ENCODE measurements around the gene CPE. TPM values are rescaled to one million over a fixed set of nuclear protein-coding genes. Genes with fewer than 3 reads are reported as not detected.

The CPE gene
- total RNA-seq, 3 donors from 2014 or later (not counting 1 experiment from before 2014, with no cell fraction given) = not detected

DNA sequence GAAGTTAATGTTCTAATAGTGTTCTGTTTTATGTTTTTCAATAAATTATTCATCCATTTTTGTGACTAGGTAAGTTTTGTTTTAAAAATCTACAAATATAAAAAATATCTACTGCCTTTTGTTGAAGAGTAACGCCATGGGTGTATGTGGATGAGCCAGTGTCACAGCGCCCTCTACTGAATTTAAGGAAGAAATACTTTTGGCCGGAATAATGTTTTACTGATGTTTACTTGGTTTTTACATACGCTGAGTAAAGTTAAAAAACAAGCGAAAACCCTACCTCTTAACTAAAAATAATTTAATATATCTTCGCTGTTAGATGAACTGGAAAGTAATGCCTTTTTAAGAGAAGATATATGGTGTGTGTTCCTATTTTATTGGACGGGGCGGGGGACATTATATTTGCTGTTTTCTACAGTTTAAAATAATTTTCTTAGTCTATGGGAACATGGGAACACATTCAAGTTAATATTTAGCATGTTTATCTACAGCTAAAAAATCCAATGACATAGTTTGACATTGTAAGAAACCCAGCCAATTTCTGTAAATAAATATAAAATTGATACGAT, 86.1 kb downstream of the CPE start:
- TF ChIP-seq, protein P1, sequence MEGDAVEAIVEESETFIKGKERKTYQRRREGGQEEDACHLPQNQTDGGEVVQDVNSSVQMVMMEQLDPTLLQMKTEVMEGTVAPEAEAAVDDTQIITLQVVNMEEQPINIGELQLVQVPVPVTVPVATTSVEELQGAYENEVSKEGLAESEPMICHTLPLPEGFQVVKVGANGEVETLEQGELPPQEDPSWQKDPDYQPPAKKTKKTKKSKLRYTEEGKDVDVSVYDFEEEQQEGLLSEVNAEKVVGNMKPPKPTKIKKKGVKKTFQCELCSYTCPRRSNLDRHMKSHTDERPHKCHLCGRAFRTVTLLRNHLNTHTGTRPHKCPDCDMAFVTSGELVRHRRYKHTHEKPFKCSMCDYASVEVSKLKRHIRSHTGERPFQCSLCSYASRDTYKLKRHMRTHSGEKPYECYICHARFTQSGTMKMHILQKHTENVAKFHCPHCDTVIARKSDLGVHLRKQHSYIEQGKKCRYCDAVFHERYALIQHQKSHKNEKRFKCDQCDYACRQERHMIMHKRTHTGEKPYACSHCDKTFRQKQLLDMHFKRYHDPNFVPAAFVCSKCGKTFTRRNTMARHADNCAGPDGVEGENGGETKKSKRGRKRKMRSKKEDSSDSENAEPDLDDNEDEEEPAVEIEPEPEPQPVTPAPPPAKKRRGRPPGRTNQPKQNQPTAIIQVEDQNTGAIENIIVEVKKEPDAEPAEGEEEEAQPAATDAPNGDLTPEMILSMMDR (IDR thresholded peaks at IDR 0.05) = peak; percentile 89
- H3K4me3 Mint-ChIP-seq = no peak overlapping the region
- Histone ChIP-seq H3K27me3 (ENCODE audit: control insufficient read depth, insufficient read depth, low read length) (no peaks in the 10 kb centered on the region), H3K4me3 (ENCODE audit: low read length) (no peak overlapping the region), H3K9me3 (ENCODE audit: control insufficient read depth, insufficient read depth, low read length) (no peaks in the 10 kb centered on the region), H3K36me3 (ENCODE audit: control insufficient read depth, insufficient read depth, low read length) (no peaks in the 10 kb centered on the region), H3K27ac (ENCODE audit: low read length) (no peak overlapping the region), H3K4me1 (ENCODE audit: control insufficient read depth, insufficient read depth, low read length) (no peaks in the 10 kb centered on the region)
- H3K9me3 Mint-ChIP-seq = no peaks in the 10 kb centered on the region
- no peak overlapping the region for H3K27ac Mint-ChIP-seq
- ATAC-seq = peak; percentile 57 to 64 (median 64)
- H3K36me3 Mint-ChIP-seq = no peaks in the 10 kb centered on the region
- H3K4me1 Mint-ChIP-seq = no peaks in the 10 kb centered on the region
- 70% methylated on average over 2 of the region's 9 CpGs for WGBS (ENCODE audit: insufficient coverage)
- peak in 1 of 2 donors; percentile 73 for DNase-seq
- intact Hi-C loops (cut with micrococcal nuclease) = loop anchor here (1.0 to 10.0 kb wide), 2 partner anchors 110 to 334 kb away; no protein-coding TSS in a partner anchor
- no peaks in the 10 kb centered on the region for H3K27me3 Mint-ChIP-seq (ENCODE audit: low read depth in 2 of 2)

- intact Hi-C loops (cut with micrococcal nuclease) = no loop called here
- Histone ChIP-seq H3K27me3 (ENCODE audit: control insufficient read depth, insufficient read depth, low read length) (no peaks in the 10 kb centered on the region), H3K36me3 (ENCODE audit: control insufficient read depth, insufficient read depth, low read length) (no peaks in the 10 kb centered on the region), H3K27ac (ENCODE audit: low read length) (no peak overlapping the region), H3K9me3 (ENCODE audit: control insufficient read depth, insufficient read depth, low read length) (peaks cover 2% of the 10 kb centered on the region), H3K4me3 (ENCODE audit: low read length) (no peak overlapping the region), H3K4me1 (ENCODE audit: control insufficient read depth, insufficient read depth, low read length) (no peaks in the 10 kb centered on the region)
- no peak overlapping the region for H3K4me3 Mint-ChIP-seq
- TF ChIP-seq, protein P1 (IDR thresholded peaks at IDR 0.05) = no peak
- peaks cover 0 to 7% of the 10 kb centered on the region in 2 donors for H3K27me3 Mint-ChIP-seq (ENCODE audit: low read depth in 2 of 2)
- no peak overlapping the region for H3K27ac Mint-ChIP-seq
- no peaks in the 10 kb centered on the region for H3K4me1 Mint-ChIP-seq
- H3K9me3 Mint-ChIP-seq = peaks cover 2 to 3% of the 10 kb centered on the region in 2 donors
- no peak for DNase-seq
- 77% methylated on average over 2 of the region's 2 CpGs for WGBS (ENCODE audit: insufficient coverage)
- no peaks in the 10 kb centered on the region for H3K36me3 Mint-ChIP-seq
- ATAC-seq = no peak
These were observed 91.2 kb downstream of the CPE start for GRCh38 chr4:165470009-165470408.

DNA sequence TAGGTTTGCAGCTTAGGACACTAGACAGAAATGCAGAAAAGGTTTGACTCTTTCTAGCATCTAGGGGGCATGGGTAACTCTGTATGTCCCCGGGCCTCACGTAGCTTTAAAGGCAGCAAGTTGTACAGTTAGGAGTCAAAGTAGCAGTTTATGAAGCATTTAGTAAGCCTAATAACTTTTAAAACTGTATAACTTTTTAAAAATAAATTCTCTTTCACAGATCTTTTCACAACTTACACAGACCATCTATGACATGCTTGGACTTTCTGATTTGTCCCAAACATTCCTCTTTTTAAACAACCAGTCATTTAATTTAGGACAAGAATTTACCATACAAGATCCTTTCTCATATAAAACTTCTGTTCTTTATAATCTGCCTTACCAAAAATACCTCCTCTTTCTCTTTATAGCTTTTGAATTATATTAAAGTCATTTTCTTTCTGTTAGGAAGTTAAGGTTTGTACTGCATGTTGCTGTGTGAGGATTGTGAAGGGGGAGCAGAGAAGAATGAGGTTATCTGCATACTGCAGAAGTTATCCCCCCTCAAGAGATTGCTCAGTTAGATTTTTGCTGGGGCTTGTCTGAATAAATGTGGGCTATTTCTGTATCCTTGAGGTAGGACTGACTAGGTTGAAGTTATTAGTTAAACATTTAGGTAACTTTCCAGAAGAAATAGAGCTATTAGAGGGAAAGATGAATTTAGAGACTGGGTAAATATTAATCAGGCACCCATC, 94.3 kb downstream of the CPE start:
- H3K4me3 Mint-ChIP-seq = no peak overlapping the region
- intact Hi-C loops (cut with micrococcal nuclease) = no loop called here
- TF ChIP-seq, protein P1 (IDR thresholded peaks at IDR 0.05) = no peak
- Histone ChIP-seq H3K27ac (ENCODE audit: low read length) (no peak overlapping the region), H3K4me3 (ENCODE audit: low read length) (no peak overlapping the region), H3K9me3 (ENCODE audit: control insufficient read depth, insufficient read depth, low read length) (peaks cover 2% of the 10 kb centered on the region), H3K36me3 (ENCODE audit: control insufficient read depth, insufficient read depth, low read length) (no peaks in the 10 kb centered on the region), H3K4me1 (ENCODE audit: control insufficient read depth, insufficient read depth, low read length) (no peaks in the 10 kb centered on the region), H3K27me3 (ENCODE audit: control insufficient read depth, insufficient read depth, low read length) (no peaks in the 10 kb centered on the region)
- DNase-seq (no peak), ATAC-seq (no peak)
- H3K27ac Mint-ChIP-seq = no peak overlapping the region
- 68% methylated on average over 2 of the region's 2 CpGs for WGBS (ENCODE audit: insufficient coverage)
- H3K9me3 Mint-ChIP-seq = peaks cover 2 to 3% of the 10 kb centered on the region in 2 donors
- H3K36me3 Mint-ChIP-seq = no peaks in the 10 kb centered on the region
- peaks cover 0 to 7% of the 10 kb centered on the region in 2 donors for H3K27me3 Mint-ChIP-seq (ENCODE audit: low read depth in 2 of 2)
- H3K4me1 Mint-ChIP-seq = no peaks in the 10 kb centered on the region

All from natural killer cell (primary cell).